Left colon (tissue), 2 donors: ENCODE data around the gene CEND1. TPM values are rescaled to one million over a fixed set of nuclear protein-coding genes. Genes with fewer than 3 reads are reported as not detected.

ENCODE experiments used
- ATAC-seq: fragments of 200-7000 bp; cut with Tn5 transposase; one replicate; pipeline ENCODE4 v1.9.1; 2020; ENCODE audit warnings: mild to moderate bottlenecking, moderate library complexity
- DNase-seq, 2 donors: peaks; one replicate each; pipeline ENCODE4 v3.0.0-alpha.2; 2020
- intact Hi-C, 2 donors: fragments of 100-400 bp; cut with DNase I in 1 of 2; cut with micrococcal nuclease in 1 of 2; formaldehyde crosslinking; loops; one replicate each; pipeline versions ENCODE4 v1.11.2 to v1.14.0; 2022; cut with DNase I, micrococcal nuclease
- total RNA-seq, 2 donors: library from RNA; stranded (reverse); fragmentation: NEBNext Ultra II Directional; extraction: Animal tissue kit (Norgen Biotek cat#: 25700); gene quantifications; one replicate each; pipeline ENCODE4 v1.2.1, GENCODE V29; 2021
- donor health status: DM: no; HTN: no; CAD: no.
- donor health status: DM: yes; HTN: yes; CAD: no.

CEND1 gene
- total RNA-seq, 2 donors from 2014 or later: 0.36 TPM; not detected in 1

DNA sequence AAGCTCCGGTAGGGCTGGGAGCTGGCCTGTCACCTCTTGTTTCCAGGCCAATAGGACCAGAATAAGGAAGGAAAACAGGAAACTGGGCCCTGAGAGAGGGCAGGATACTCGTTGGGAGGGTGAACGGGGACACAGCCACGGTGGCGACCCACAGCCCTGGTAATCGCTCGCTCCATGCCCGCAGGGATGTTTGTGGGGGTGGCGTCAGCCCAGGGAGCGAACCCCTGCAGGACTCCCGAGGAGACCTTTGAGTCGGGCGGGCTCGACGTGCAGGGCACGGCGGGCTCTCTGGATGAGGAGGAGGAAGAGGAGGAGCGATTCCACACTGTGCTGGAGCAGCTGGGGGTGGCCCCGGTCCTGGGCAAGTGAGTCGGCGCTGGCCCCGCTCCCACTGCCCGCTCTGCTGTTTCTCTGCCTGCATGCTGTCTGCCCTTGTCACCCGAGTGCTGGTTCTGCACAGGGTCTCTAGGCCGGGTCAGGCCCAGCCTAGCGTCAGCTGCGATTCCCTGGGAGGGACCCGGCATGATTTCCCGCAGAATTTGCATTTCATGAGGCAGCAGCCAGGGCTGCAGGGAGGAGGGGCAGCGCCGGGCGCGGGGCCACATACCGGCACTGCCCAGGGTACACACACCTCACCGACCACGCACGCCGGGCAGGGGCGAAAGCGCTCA lies 39.4 kb upstream of the CEND1 start:
- DNase-seq (peak in 1 of 2 donors; percentile 42), ATAC-seq (no peak)
- intact Hi-C loops: no loop called here

- intact Hi-C loops: no loop called here
- DNase-seq: peak in 1 of 2 donors; percentile 24
- no peak for ATAC-seq
Measured at GRCh38 chr11:828506-829175, 38.8 kb upstream of the CEND1 start.

GRCh38 chr11:827897-828192 lies 38.0 kb upstream of the CEND1 start, which contains the start of gene CRACR2B:
Gene CRACR2B (plus strand): TSS chr11:827919. CDS start chr11:828608, 689 bp downstream.
- intact Hi-C loops: no loop called here
- ATAC-seq (no peak), DNase-seq (peak; percentile 81 to 86)

DNA sequence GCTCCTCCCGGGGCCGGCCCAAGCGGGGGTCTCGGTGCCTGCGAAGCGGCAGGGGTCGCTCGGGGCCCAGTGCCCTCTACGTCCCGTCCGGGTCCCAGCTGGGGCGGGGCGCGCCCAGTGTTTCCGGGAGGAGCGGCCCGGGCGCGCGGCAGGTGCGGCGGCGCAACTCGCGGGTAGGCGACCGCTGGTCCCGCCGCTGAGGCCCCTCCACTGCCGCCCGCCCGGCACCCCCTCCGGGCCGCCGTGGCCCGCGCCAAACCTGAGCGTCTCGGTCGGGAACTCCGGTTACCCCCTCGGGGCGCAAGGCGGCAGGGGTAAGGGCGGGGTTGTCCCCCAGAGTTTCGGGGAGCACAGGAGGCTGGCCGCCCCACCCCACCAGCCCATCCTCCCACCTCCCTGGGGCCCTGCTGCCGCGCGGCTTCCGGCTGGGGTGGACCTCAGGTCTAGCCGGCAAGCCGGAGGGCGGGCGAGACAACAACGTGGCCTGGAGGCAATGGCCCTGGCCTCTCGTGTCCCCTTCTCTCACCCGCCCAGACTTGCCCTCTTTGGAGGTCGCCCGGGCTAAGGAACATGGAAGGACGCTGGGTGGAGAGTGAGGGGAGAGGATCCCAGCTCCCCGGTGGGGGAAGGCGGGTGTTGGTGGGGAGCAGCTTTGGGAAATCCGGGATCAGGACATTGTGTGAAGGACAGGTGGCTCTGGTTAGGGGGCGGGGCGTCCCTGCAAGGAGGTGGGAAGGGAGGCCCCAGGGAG lies 37.4 kb upstream of the CEND1 start:
- DNase-seq (peak; percentile 66 to 74), ATAC-seq (peak; percentile 55)
- intact Hi-C loops: no loop called here

DNA sequence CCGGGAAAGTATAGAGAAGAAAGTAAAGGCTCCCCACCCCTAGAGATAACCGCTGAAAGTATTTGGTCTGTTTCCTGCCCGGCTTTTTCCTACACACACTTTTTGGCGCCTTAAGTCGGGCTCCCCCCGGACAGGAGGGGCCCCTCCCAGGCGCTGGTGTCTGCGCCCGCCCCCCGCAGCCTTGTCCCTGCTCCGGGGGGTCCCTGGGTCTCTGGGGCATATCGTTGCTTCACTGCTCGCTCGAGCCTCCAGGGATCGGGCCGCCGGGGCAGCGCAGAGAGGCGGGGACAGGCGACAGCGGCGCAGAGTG lies 36.9 kb upstream of the CEND1 start:
- intact Hi-C loops: no loop called here
- no peak for DNase-seq
- ATAC-seq: peak; percentile 3

DNA sequence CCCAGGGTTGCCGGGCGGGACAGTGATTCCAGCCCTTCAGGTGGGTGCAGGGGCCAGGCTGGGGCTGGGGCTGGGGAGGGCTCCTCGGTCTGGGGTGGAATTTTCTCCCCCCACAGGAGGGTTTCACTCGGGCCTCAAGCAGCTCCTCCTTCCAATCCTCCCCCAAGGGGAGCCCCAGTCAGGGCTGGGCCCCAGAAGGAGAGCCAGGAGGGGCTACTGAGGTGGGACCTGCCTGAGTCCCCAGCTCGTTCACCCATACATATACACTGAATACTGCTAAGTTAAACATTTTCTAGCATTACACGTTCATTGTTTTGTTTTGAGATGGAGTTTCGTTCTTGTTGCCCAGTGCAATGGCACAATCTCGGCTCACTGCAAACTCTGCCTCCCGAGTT lies 36.3 kb upstream of the CEND1 start:
- ATAC-seq (peak; percentile 0), DNase-seq (no peak)
- intact Hi-C loops: no loop called here

GRCh38 chr11:825366-826226 lies 35.7 kb upstream of the CEND1 start:
- DNase-seq (peak; percentile 67 to 75), ATAC-seq (peak; percentile 19)
- intact Hi-C loops: no loop called here

- intact Hi-C loops: no loop called here
- peak; percentile 0 for ATAC-seq
- DNase-seq: no peak
Measured at GRCh38 chr11:824942-825341, 35.1 kb upstream of the CEND1 start.

GRCh38 chr11:824292-824880 lies 34.5 kb upstream of the CEND1 start:
- peak; percentile 77 for DNase-seq
- ATAC-seq: peak; percentile 4
- intact Hi-C loops: no loop called here

DNA sequence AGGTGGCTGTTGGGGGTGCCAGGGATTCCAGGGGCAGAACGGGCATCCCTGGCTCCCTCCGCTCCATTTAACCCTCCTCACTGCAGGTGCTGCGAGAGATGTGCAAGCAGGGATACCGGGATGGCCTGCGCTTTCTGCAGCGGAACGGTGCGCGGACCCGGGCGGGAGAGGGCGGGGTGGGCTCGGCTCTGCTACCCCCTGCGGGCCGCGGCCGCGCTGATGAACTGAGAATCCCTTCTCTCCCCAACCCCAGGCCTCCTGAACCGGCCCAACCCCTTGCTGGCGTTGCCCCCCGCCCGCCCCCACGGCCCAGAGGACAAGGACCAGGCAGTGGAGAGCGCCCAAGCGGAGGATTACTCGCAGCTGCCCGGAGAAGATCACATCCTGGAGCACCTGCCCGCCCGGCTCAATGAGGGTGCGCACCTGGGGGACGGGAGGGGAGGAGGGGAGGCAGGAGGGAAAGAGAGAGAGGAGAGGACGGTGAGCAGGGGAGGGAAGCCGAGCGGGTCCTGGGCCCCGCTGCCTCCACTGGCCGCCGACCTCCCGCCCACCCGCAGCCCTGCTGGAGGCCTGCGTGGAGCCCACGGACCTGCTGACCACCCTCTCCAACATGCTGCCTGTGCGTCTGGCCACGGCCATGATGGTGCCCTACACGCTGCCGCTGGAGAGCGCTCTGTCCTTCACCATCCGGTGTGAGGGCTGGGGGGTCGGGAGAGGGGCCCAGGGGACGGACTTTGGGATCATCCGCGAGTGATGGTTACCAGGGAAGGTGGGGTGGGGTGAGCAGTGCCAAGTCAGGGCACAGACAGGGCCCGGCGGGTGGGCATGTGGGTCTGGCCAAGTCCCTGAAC lies 33.8 kb upstream of the CEND1 start:
- ATAC-seq (no peak), DNase-seq (no peak)
- intact Hi-C loops: no loop called here

GRCh38 chr11:821512-822371 lies 31.9 kb upstream of the CEND1 start:
- ATAC-seq (no peak), DNase-seq (no peak)
- intact Hi-C loops: no loop called here

DNA sequence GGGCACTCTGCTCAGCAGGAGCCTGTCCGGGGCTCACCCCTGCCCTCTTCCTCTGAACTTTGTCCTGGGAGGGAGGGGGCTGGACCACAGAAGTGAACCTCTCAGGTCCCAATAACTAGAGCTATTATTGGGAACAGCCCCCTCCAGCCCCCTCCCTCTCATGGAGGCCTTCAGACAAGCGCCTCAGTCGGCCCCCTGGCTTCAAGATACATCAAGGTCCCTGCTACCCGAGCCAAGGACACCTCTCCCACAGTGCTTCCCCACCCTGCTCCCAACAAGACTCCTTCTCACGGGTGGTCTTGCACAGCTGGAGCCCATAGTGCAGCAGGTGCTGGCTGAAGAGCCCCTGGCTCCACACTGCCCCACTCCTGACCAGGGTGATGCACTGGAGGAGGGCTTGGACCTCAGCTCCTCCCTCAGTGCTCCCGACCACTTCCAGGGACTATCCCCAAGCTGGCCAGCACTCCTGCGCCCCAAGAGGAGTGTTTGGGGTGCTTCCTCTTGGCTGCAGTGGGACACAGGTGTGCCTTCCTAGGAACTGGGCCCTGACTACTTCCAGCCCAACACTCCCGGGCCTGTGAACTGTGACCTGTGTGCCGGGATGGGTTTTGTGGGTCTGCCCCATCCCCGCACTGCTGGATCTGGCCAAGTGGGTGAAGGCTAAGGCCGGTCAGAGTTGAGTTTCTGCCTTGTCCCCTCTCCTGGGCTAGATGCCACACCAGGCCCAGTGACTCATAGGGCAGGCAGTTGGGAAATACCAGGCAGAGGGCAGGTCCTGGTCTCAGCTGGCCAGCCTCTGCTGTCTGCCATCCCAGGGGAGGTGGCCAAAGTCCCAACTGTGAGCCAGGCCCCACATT lies 31.0 kb upstream of the CEND1 start:
- intact Hi-C loops: no loop called here
- DNase-seq: peak in 1 of 2 donors; percentile 86
- peak; percentile 35 for ATAC-seq

- DNase-seq (peak; percentile 97), ATAC-seq (peak; percentile 61)
- intact Hi-C loops: no loop called here
Measured at GRCh38 chr11:819943-820649, 30.2 kb upstream of the CEND1 start.

DNA sequence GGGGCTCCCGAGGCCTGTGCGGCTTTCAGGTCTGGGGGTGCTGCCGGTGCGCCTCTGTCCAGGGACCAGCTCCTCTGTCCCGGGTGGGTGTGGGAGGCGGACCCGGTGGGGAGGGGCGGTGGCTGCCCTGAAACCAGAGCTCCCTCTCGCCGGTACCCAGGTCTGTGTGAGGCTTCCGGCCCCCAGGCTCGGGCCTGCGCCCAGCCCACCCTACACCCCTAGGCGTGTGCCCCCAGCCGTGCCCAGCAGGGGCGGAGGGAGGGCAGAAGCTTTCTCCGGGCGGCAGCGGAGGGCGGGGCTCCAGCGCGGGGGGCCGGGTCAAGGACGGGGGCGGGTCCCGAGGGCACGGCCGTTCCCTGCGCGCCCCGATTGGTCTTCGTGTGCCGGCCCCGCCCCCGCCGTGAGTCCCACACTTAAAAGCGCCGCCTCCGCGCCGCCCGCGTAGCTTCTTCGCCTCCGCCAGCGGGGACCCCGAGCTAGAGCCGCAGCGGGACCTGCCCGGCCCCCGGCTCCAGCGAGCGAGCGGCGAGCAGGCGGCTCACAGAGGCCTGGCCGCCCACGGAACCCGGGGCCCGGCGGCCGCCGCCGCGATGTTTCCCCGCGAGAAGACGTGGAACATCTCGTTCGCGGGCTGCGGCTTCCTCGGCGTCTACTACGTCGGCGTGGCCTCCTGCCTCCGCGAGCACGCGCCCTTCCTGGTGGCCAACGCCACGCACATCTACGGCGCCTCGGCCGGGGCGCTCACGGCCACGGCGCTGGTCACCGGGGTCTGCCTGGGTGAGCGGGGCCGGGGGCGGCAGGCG lies 29.4 kb upstream of the CEND1 start:
- ATAC-seq (peak; percentile 76), DNase-seq (peak; percentile 91 to 96)
- intact Hi-C loops: no loop called here
